ENCODE results near the gene ZNF594.

The ZNF594 gene

DNA sequence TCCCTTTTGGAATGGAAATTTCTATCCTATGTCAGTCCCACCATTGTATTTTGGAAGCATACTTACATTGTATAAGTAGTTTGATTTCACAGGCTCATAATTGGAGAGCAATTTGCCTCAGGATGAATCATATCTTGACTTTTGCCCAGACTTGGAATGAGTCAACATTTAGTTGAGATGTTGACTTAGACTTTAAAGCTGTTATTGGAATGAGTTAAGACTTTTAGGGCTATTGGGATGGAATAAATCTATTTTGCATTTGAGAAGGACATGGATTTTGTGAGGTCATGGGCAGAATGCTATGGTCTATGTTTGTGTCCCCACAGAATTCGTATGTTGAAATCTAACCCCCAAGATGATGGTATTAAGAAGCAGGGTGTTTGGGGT is 12.2 kb upstream of the ZNF594 start:
- Histone ChIP-seq H2AFZ (ENCODE audit: low read depth) (no peak overlapping the region), H3K4me3 (IDR thresholded peaks at IDR 0.05; ENCODE audit: insufficient read depth, low read depth, low read length) (no peak overlapping the region), H3K36me3 (ENCODE audit: insufficient read depth) (no peaks in the 10 kb centered on the region), H3K9ac (no peak overlapping the region), H3K4me1 (ENCODE audit: low read depth, poor library complexity, severe bottlenecking) (no peaks in the 10 kb centered on the region), H3K27me3 (ENCODE audit: insufficient read depth, low read depth) (no peaks in the 10 kb centered on the region), H3K79me2 (ENCODE audit: insufficient read depth, low read depth) (no peaks in the 10 kb centered on the region), H3K27ac (no peak overlapping the region), H4K20me1 (ENCODE audit: insufficient read depth) (no peaks in the 10 kb centered on the region), H3K4me2 (no peak overlapping the region)
- no peak for TF ChIP-seq CTCF (conservative IDR thresholded peaks at IDR 0.05; ENCODE audit: low read depth, low read length)

GRCh38 chr17:5203178-5203907 is 11.7 kb upstream of the ZNF594 start:
- Histone ChIP-seq H3K9ac (no peak overlapping the region), H4K20me1 (ENCODE audit: insufficient read depth) (no peaks in the 10 kb centered on the region), H2AFZ (ENCODE audit: low read depth) (no peak overlapping the region), H3K4me2 (no peak overlapping the region), H3K4me1 (ENCODE audit: low read depth, poor library complexity, severe bottlenecking) (no peaks in the 10 kb centered on the region), H3K4me3 (IDR thresholded peaks at IDR 0.05; ENCODE audit: insufficient read depth, low read depth, low read length) (no peak overlapping the region), H3K27me3 (ENCODE audit: insufficient read depth, low read depth) (no peaks in the 10 kb centered on the region), H3K36me3 (ENCODE audit: insufficient read depth) (no peaks in the 10 kb centered on the region), H3K27ac (no peak overlapping the region), H3K79me2 (ENCODE audit: insufficient read depth, low read depth) (no peaks in the 10 kb centered on the region)
- TF ChIP-seq CTCF (conservative IDR thresholded peaks at IDR 0.05; ENCODE audit: low read depth, low read length), result no peak

DNA sequence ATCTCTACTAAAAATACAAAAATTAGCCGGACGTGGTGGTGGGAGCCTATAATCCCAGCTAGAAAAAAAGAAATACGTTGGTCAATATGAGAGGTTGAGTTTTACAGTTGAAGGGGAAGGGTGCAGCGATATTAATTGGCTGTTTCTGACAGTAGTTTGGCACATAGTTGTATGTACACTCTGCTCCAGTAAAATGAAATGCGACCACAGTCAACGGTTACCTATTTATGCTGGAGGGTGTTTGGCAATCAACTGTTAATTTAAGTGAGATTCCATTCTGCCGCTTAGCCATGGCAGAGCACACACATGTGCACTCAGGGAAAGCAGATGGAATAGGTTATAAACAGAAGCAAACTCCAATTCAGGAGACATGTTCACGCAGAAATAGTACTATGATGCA is 9.3 kb upstream of the ZNF594 start:
- Histone ChIP-seq H3K36me3 (ENCODE audit: insufficient read depth) (no peaks in the 10 kb centered on the region), H3K9ac (no peak overlapping the region), H3K4me2 (no peak overlapping the region), H2AFZ (ENCODE audit: low read depth) (no peak overlapping the region), H3K4me3 (IDR thresholded peaks at IDR 0.05; ENCODE audit: insufficient read depth, low read depth, low read length) (no peak overlapping the region), H3K79me2 (ENCODE audit: insufficient read depth, low read depth) (no peaks in the 10 kb centered on the region), H4K20me1 (ENCODE audit: insufficient read depth) (no peaks in the 10 kb centered on the region), H3K4me1 (ENCODE audit: low read depth, poor library complexity, severe bottlenecking) (no peaks in the 10 kb centered on the region), H3K27ac (no peak overlapping the region), H3K27me3 (ENCODE audit: insufficient read depth, low read depth) (no peaks in the 10 kb centered on the region)
- no peak for TF ChIP-seq CTCF (conservative IDR thresholded peaks at IDR 0.05; ENCODE audit: low read depth, low read length)

DNA sequence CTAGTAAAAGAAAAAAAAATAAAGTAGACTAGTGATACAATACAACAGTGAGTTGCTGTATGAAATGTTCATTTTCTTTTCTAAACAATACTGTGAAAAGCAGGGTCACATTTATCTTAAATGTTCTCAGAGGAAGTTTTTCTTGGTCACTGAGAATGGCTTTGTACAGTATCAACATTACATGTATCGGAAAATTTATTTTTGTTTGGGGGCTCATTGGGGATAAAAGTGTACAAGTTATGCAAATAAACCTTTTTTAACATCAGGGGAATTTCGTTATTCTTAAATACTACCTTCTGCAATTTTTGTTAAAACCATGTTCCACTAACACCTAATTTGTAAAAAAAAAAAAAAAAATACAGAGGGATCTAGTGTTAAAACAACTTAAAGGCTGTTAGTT is 8.7 kb upstream of the ZNF594 start:
- H3K4me3 ChIP-seq (IDR thresholded peaks at IDR 0.05; ENCODE audit: insufficient read depth, low read depth, low read length), result no peak overlapping the region

More for the DNA sequence above, 8.7 kb upstream of the ZNF594 start:
- Histone ChIP-seq H3K79me2 (ENCODE audit: insufficient read depth, low read depth) (no peaks in the 10 kb centered on the region), H3K4me1 (ENCODE audit: low read depth, poor library complexity, severe bottlenecking) (no peaks in the 10 kb centered on the region), H3K27ac (no peak overlapping the region), H3K4me2 (no peak overlapping the region), H4K20me1 (ENCODE audit: insufficient read depth) (no peaks in the 10 kb centered on the region), H3K27me3 (ENCODE audit: insufficient read depth, low read depth) (no peaks in the 10 kb centered on the region), H3K9ac (no peak overlapping the region), H3K36me3 (ENCODE audit: insufficient read depth) (no peaks in the 10 kb centered on the region), H2AFZ (ENCODE audit: low read depth) (no peak overlapping the region)
- no peak for TF ChIP-seq CTCF (conservative IDR thresholded peaks at IDR 0.05; ENCODE audit: low read depth, low read length)

Data from KMS-11 (cell line).